ENCODE results near the gene MAP2K5.

The MAP2K5 gene

DNA sequence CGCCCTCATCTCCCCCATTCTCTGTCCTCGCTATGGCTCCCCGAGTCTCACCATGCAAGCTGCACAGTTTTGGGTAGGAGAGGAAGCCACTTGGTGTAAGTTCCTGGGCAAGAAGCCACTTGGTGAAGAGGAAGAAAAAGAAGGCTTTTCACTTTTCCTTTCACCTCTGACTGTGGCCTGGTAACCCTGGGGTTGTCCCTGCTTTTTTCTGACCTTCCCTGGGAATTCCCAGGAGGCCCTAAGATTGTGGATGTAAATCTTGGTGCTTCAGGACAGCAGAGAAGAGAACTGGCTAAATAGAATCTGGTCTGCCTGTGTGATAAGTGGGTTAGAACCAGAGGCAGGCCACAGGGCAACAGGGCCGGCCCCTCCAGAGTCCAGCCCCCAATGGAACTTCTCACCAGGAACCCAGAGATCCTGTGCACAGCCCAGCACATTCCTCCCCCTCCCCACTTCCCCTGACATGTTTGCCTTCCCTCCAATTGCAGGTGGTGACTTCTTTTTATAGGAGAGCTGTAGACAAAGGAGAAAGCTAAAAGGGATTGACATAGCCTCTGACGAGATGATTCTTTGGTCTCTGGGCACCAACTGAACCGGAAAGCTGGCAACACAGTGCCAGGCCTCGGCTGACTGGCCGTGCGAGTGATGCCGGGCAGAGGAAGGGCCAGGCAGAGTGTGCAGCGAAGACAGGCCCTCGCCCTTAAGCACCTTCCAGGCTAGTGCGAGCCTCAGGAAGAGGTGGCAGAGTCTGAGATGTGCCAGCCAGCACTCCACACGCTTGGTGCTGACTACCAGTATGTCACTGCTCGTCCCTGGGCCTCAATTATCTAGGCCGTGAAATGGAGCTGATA, 263.4 kb downstream of the MAP2K5 start:
- no peaks in the 10 kb centered on the region for H3K36me3 ChIP-seq (replicated peaks; ENCODE audit: low read depth, low read length)
- TF ChIP-seq EZH2phosphoT487 (IDR thresholded peaks at IDR 0.05; ENCODE audit: low read depth): no peak
- TF ChIP-seq, protein P1, sequence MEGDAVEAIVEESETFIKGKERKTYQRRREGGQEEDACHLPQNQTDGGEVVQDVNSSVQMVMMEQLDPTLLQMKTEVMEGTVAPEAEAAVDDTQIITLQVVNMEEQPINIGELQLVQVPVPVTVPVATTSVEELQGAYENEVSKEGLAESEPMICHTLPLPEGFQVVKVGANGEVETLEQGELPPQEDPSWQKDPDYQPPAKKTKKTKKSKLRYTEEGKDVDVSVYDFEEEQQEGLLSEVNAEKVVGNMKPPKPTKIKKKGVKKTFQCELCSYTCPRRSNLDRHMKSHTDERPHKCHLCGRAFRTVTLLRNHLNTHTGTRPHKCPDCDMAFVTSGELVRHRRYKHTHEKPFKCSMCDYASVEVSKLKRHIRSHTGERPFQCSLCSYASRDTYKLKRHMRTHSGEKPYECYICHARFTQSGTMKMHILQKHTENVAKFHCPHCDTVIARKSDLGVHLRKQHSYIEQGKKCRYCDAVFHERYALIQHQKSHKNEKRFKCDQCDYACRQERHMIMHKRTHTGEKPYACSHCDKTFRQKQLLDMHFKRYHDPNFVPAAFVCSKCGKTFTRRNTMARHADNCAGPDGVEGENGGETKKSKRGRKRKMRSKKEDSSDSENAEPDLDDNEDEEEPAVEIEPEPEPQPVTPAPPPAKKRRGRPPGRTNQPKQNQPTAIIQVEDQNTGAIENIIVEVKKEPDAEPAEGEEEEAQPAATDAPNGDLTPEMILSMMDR (IDR thresholded peaks at IDR 0.05; ENCODE audit: low read depth, low read length): no peak
- no peaks in the 10 kb centered on the region for H4K20me1 ChIP-seq (ENCODE audit: insufficient read depth, low read length)
- H3K79me2 ChIP-seq (ENCODE audit: low read length): no peaks in the 10 kb centered on the region
- H3K4me1 ChIP-seq (ENCODE audit: low read length): no peaks in the 10 kb centered on the region; the same call in 1 of the 2 replicates
- no peak overlapping the region for H3K27ac ChIP-seq (ENCODE audit: low read length)
- no peak overlapping the region for H3K9ac ChIP-seq (ENCODE audit: low read length)
- H3K9me3 ChIP-seq (ENCODE audit: insufficient read depth, low read length): no peaks in the 10 kb centered on the region
- H2AFZ ChIP-seq (ENCODE audit: low read depth, low read length): no peak overlapping the region
- no peaks in the 10 kb centered on the region for H3K27me3 ChIP-seq (ENCODE audit: low read depth, low read length)
- no peak overlapping the region for H3K4me2 ChIP-seq (ENCODE audit: low read length)
- no peak overlapping the region for H3K4me3 ChIP-seq (ENCODE audit: low read length)

DNA sequence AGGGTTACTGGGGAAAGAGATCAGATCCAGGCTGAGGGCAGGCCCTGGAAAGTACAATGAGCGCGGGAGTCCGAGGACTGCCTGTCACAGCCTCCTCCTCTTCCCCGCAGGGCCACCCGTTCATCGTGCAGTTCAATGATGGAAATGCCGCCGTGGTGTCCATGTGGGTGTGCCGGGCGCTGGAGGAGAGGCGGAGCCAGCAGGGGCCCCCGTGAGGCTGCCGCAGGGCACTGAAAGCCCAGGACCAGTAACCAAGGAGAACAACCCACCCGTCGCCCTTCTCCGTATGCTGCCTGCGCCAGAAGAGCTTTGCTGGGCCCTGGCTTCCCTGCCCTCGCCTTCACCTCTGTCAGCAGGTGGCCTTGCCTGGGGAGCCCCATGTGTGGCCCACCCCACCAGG, 264.0 kb downstream of the MAP2K5 start:
- no peak overlapping the region for H3K9ac ChIP-seq (ENCODE audit: low read length)
- H3K4me3 ChIP-seq (ENCODE audit: low read length): no peak overlapping the region
- no peak overlapping the region for H3K27ac ChIP-seq (ENCODE audit: low read length)
- no peak overlapping the region for H3K4me2 ChIP-seq (ENCODE audit: low read length)
- H3K36me3 ChIP-seq (replicated peaks; ENCODE audit: low read depth, low read length): no peaks in the 10 kb centered on the region
- no peaks in the 10 kb centered on the region for H3K27me3 ChIP-seq (ENCODE audit: low read depth, low read length)
- no peaks in the 10 kb centered on the region; the same call in 1 of the 2 replicates for H3K4me1 ChIP-seq (ENCODE audit: low read length)
- H4K20me1 ChIP-seq (ENCODE audit: insufficient read depth, low read length): no peaks in the 10 kb centered on the region
- no peak for TF ChIP-seq EZH2phosphoT487 (IDR thresholded peaks at IDR 0.05; ENCODE audit: low read depth)
- TF ChIP-seq, protein P1 (IDR thresholded peaks at IDR 0.05; ENCODE audit: low read depth, low read length): no peak
- no peaks in the 10 kb centered on the region for H3K79me2 ChIP-seq (ENCODE audit: low read length)
- no peaks in the 10 kb centered on the region for H3K9me3 ChIP-seq (ENCODE audit: insufficient read depth, low read length)
- H2AFZ ChIP-seq (ENCODE audit: low read depth, low read length): no peak overlapping the region

DNA sequence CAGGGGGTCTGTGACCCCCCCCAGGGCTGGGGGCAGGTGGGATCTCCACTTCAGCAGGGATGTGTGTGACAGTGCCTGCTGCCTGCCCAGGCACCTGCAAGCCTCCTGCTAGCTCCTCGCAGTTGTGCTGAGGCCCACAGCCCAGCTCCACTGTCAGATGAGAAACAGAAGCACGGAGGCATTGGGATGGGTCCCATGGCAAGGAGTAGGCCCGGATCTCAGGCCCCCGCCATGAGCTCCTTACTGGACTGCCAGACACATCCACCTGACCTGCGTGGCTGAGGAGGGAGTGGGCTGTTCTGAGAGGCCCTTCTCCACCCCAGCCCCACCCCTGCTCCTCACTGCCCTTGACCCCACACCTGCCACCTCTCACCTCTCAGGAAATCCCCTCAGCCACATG, 264.6 kb downstream of the MAP2K5 start:
- Histone ChIP-seq H3K9ac (ENCODE audit: low read length) (no peak overlapping the region), H3K4me2 (ENCODE audit: low read length) (no peak overlapping the region), H3K4me3 (ENCODE audit: low read length) (no peak overlapping the region), H3K9me3 (ENCODE audit: insufficient read depth, low read length) (no peaks in the 10 kb centered on the region), H3K27me3 (ENCODE audit: low read depth, low read length) (no peaks in the 10 kb centered on the region), H3K36me3 (replicated peaks; ENCODE audit: low read depth, low read length) (no peaks in the 10 kb centered on the region), H3K27ac (ENCODE audit: low read length) (no peak overlapping the region), H3K79me2 (ENCODE audit: low read length) (no peaks in the 10 kb centered on the region), H3K4me1 (ENCODE audit: low read length) (no peaks in the 10 kb centered on the region; the same call in 1 of the 2 replicates), H2AFZ (ENCODE audit: low read depth, low read length) (no peak overlapping the region), H4K20me1 (ENCODE audit: insufficient read depth, low read length) (no peaks in the 10 kb centered on the region)
- TF ChIP-seq EZH2phosphoT487 (IDR thresholded peaks at IDR 0.05; ENCODE audit: low read depth): no peak
- TF ChIP-seq, protein P1 (IDR thresholded peaks at IDR 0.05; ENCODE audit: low read depth, low read length): no peak

DNA sequence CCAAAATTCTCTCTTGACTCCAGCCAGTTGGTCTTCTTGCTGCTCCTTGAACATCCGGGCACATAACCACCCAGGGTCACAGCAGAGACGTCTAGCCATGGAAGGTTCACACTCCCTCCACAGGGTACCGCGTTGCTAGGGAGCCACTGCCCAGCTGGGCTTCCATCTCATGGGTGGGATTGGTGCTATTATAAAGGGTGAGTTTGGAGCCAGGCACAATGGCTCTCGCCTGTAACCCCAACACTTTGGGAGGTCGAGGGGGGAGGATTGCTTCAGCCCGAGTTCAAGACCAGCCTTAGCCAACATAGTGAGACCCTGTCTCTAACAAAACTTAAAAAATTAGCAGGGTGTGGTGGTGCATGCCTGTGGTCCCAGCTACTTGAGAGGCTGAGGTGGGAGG, 265.3 kb downstream of the MAP2K5 start:
- H3K4me3 ChIP-seq (ENCODE audit: low read length): no peak overlapping the region
- H2AFZ ChIP-seq (ENCODE audit: low read depth, low read length): no peak overlapping the region
- H3K9me3 ChIP-seq (ENCODE audit: insufficient read depth, low read length): no peaks in the 10 kb centered on the region
- no peak overlapping the region for H3K9ac ChIP-seq (ENCODE audit: low read length)
- H3K79me2 ChIP-seq (ENCODE audit: low read length): no peaks in the 10 kb centered on the region
- no peaks in the 10 kb centered on the region for H3K27me3 ChIP-seq (ENCODE audit: low read depth, low read length)
- H3K27ac ChIP-seq (ENCODE audit: low read length): no peak overlapping the region
- H3K36me3 ChIP-seq (replicated peaks; ENCODE audit: low read depth, low read length): no peaks in the 10 kb centered on the region
- H3K4me2 ChIP-seq (ENCODE audit: low read length): no peak overlapping the region
- H3K4me1 ChIP-seq (ENCODE audit: low read length): no peaks in the 10 kb centered on the region; the same call in 1 of the 2 replicates
- no peaks in the 10 kb centered on the region for H4K20me1 ChIP-seq (ENCODE audit: insufficient read depth, low read length)
- TF ChIP-seq, protein P1 (IDR thresholded peaks at IDR 0.05; ENCODE audit: low read depth, low read length): no peak
- no peak for TF ChIP-seq EZH2phosphoT487 (IDR thresholded peaks at IDR 0.05; ENCODE audit: low read depth)

All from OCI-LY3 (cell line).